ENCODE data around the gene CAMK2G. TPM values are rescaled to one million over a fixed set of nuclear protein-coding genes. Genes with fewer than 3 reads are reported as not detected.

Gene CAMK2G
- total and polyA plus RNA-seq, 11 donors: 8.0 to 18.6 (median 14.5) TPM

DNA sequence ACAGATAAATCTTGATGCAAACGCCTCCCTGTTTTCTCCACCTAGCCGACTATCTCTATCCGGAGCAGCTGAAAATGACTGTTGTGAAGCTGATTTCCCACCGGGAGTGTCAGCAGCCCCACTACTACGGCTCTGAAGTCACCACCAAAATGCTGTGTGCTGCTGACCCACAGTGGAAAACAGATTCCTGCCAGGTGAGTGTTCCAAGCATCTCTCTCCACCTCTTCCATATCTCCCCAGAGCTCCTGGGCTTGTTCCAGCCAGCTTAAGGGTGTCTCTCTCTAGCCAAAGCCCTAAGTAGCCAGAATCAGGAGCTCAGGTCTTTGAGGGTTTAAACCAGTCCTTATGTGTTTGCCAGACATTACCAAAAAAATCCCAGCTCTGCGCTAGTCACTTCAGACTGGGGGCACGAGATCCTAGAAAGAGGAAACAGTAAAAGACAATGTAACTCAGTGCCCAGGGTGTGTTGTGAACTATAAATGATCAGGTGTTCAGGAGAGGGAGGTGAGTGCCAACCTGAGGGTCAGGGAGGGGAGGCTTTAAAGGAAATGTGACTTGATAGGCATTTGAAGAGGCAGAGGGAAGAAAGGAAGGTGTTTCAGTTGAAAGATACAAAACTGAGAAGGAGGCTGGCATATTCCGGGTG is 41.0 kb upstream of the CAMK2G start:
- H3K27ac ChIP-seq: peak overlapping the region in 1 of 12 donors; percentile 53

DNA sequence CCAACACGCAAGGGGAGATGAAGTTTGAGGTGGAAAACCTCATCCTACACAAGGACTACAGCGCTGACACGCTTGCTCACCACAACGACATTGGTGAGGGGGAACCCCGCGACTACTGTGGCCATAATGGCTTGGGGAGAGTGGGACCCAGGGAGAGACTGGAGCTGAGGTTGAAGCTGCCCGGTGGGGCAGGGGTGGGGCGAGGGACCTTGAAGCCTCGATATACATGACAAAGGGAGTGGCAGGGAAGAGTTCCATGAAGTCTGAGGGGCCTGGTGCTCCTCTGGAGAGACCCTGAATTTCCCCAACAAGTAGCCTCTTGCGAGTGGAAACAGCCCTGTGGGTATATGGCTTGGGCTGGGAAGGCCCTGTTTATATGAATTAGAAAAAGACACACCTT is 39.7 kb upstream of the CAMK2G start:
- Histone ChIP-seq H3K4me3 (peak overlapping the region in 1 of 12 donors; percentile 80), H3K27ac (peak overlapping the region in 3 of 12 donors; percentile 7 to 27 (median 24)), H3K4me1 (peaks cover 0 to 86% (median 36%) of the 10 kb centered on the region in 12 donors), H3K36me3 (peaks cover 0 to 44% (median 29%) of the 10 kb centered on the region in 9 donors), H3K27me3 (no peaks in the 10 kb centered on the region), H3K9me3 (peaks cover 0 to 7% (median 0%) of the 10 kb centered on the region in 12 donors)
- intact Hi-C loops (cut with DNase I): no loop called here
- 80 to 91% (median 82%) methylated on average over 10 of the region's 10 CpGs for WGBS, 4 donors
- DNase-seq (no peak), ATAC-seq (no peak)
- TF ChIP-seq, protein P1, sequence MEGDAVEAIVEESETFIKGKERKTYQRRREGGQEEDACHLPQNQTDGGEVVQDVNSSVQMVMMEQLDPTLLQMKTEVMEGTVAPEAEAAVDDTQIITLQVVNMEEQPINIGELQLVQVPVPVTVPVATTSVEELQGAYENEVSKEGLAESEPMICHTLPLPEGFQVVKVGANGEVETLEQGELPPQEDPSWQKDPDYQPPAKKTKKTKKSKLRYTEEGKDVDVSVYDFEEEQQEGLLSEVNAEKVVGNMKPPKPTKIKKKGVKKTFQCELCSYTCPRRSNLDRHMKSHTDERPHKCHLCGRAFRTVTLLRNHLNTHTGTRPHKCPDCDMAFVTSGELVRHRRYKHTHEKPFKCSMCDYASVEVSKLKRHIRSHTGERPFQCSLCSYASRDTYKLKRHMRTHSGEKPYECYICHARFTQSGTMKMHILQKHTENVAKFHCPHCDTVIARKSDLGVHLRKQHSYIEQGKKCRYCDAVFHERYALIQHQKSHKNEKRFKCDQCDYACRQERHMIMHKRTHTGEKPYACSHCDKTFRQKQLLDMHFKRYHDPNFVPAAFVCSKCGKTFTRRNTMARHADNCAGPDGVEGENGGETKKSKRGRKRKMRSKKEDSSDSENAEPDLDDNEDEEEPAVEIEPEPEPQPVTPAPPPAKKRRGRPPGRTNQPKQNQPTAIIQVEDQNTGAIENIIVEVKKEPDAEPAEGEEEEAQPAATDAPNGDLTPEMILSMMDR (IDR thresholded peaks at IDR 0.05): no peak
- no peak for TF ChIP-seq POLR2A (IDR thresholded peaks at IDR 0.05)

More for the DNA sequence above, 41.0 kb upstream of the CAMK2G start:
- Histone ChIP-seq H3K4me3 (peak overlapping the region in 1 of 12 donors; percentile 80), H3K4me1 (peaks cover 0 to 82% (median 27%) of the 10 kb centered on the region in 12 donors), H3K9me3 (peaks cover 0 to 12% (median 0%) of the 10 kb centered on the region in 12 donors), H3K36me3 (peaks cover 0 to 44% (median 29%) of the 10 kb centered on the region in 9 donors), H3K27me3 (no peaks in the 10 kb centered on the region)
- TF ChIP-seq POLR2A (IDR thresholded peaks at IDR 0.05): no peak
- TF ChIP-seq, protein P1 (IDR thresholded peaks at IDR 0.05): no peak
- no peak for ATAC-seq
- 63 to 65% (median 63%) methylated on average over 8 of the region's 8 CpGs for WGBS, 4 donors
- intact Hi-C loops (cut with DNase I): no loop called here
- no peak for DNase-seq

DNA sequence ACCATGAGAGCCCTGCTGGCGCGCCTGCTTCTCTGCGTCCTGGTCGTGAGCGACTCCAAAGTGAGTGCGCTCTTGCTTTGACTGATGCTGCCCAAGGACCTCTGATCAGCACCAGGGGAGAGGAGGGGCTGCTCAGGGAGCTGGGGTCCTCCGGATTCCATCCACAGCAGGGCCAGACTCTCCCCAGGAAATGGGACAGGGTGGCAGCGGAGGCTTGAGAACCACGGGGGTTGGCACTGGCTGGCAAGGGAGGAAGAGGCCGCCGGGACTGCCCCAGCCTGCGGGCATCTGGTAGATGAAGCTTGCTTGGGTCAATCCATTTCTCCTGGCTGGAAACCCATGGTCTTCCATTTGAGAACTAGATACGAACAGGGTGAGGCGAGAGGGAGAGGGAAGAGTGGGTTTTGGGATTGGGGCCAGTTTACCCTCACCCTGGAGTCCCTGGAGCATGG is 37.2 kb upstream of the CAMK2G start:
- no peaks in the 10 kb centered on the region for H3K27me3 ChIP-seq
- H3K9me3 ChIP-seq: no peaks in the 10 kb centered on the region
- 14 to 51% (median 17%) methylated on average over 5 to 14 of the region's 14 CpGs for WGBS, 4 donors
- TF ChIP-seq, protein P1 (IDR thresholded peaks at IDR 0.05): no peak
- no peak for TF ChIP-seq POLR2A (IDR thresholded peaks at IDR 0.05)
- intact Hi-C loops (cut with DNase I): loop anchor here in 3 of 10 donors (2.0 kb wide), 2 partner anchors 21 to 23 kb away; no protein-coding TSS in a partner anchor
- ATAC-seq: no peak
- peak overlapping the region; percentile 71 to 96 (median 87) for H3K27ac ChIP-seq
- peaks cover 0 to 98% (median 54%) of the 10 kb centered on the region in 12 donors for H3K4me1 ChIP-seq
- H3K36me3 ChIP-seq: peaks cover 0 to 40% (median 24%) of the 10 kb centered on the region in 9 donors
- H3K4me3 ChIP-seq: peak overlapping the region; percentile 55 to 95 (median 76)
- no peak for DNase-seq

Measured in heart left ventricle (tissue), 16 donors.